HEK293 (cell line): ENCODE results near the gene TANK.
"Not testable (repeated sequence)": the region's sequence is repeated elsewhere in the genome, so short reads cannot be mapped to it uniquely, and the experiment has no call there.

Experiments
- CTCF ChIA-PET: fragments of 350-600 bp; formaldehyde crosslinking; extraction: SDS; loops from one replicate; lab custom pipeline; 2021; ENCODE audit warnings: antibody characterized with exemption; lab: Yijun Ruan, JAX
- POLR2A ChIA-PET: fragments of 300-600 bp; formaldehyde crosslinking; extraction: SDS; loops from one replicate; lab custom pipeline; 2020; ENCODE audit warnings: antibody characterized with exemption, inconsistent platforms; lab: Yijun Ruan, JAX
- H3K27ac ChIP-seq: fragments of 200-500 bp; sonication (Bioruptor generic); 2 replicates; pipeline ENCODE4 v1.5.1; 2014; ENCODE audit warnings: low read depth, low read length, control low read depth, inconsistent platforms; ENCODE audit errors: extremely low read depth
- H3K36me3 ChIP-seq, 2 experiments: fragments of 200-500 bp in 1 of 2; sonication (Bioruptor generic) in 1 of 2; 1 replicate in 1 of 2; 2 replicates in 1 of 2; pipeline ENCODE4 v1.5.1; 2014 to 2017; ENCODE audit warnings: inconsistent platforms in 2 of 2, low read length in 2 of 2; ENCODE audit not compliant: control insufficient read depth in 2 of 2, insufficient read depth in 1 of 2
- H3K4me1 ChIP-seq: fragments of 200-500 bp; sonication (Bioruptor generic); 2 replicates; pipeline ENCODE4 v1.5.1; 2014; ENCODE audit warnings: mild to moderate bottlenecking, low read length, inconsistent platforms; ENCODE audit not compliant: control insufficient read depth, insufficient read depth
- H3K4me3 ChIP-seq: 2 replicates; pipeline ENCODE4 v1.5.1; 2011; ENCODE audit warnings: low read depth, mild to moderate bottlenecking, control low read depth, low read length, moderate library complexity
- H3K9me3 ChIP-seq: fragments of 200-500 bp; sonication (Bioruptor generic); 2 replicates; pipeline ENCODE4 v1.5.1; 2014; ENCODE audit warnings: low read depth, low read length, inconsistent platforms; ENCODE audit not compliant: control insufficient read depth, insufficient read depth
- BCL11A ChIP-seq: fragments of 450-650 bp; formaldehyde crosslinking; IDR thresholded peaks from 2 replicates; pipeline ENCODE4 v1.5.1; 2016; ENCODE audit warnings: low read depth, missing biosample characterization, missing genetic modification characterization
- BCL6B ChIP-seq: fragments of 450-650 bp; formaldehyde crosslinking; IDR thresholded peaks from 2 replicates; pipeline ENCODE4 v1.5.1; 2017; ENCODE audit warnings: missing biosample characterization, missing genetic modification characterization
- KLF7 ChIP-seq: fragments of 450-650 bp; formaldehyde crosslinking; IDR thresholded peaks from 2 replicates; pipeline ENCODE4 v1.5.1; 2016; ENCODE audit warnings: missing biosample characterization, missing genetic modification characterization, borderline replicate concordance
- PBX3 ChIP-seq: sonication (generic); formaldehyde crosslinking; IDR thresholded peaks from 2 replicates; pipeline ENCODE4 v1.8.1; 2022; ENCODE audit warnings: mild to moderate bottlenecking, moderate library complexity, missing genetic modification reagents
- SETDB1 ChIP-seq: IDR thresholded peaks from one replicate; pipeline ENCODE4 v1.6.1; 2017; ENCODE audit warnings: mild to moderate bottlenecking, low read length, moderate library complexity, mixed read lengths; ENCODE audit not compliant: insufficient read length
- SP2 ChIP-seq: fragments of 450-650 bp; formaldehyde crosslinking; IDR thresholded peaks from 2 replicates; pipeline ENCODE4 v1.5.1; 2016; ENCODE audit warnings: missing biosample characterization, missing genetic modification characterization
- ZBTB11 ChIP-seq: fragments of 450-650 bp; formaldehyde crosslinking; conservative IDR thresholded peaks from 2 replicates; pipeline ENCODE4 v1.5.1; 2016; ENCODE audit warnings: low read depth, missing biosample characterization, missing genetic modification characterization
- ZBTB20 ChIP-seq: fragments of 450-650 bp; formaldehyde crosslinking; IDR thresholded peaks from 2 replicates; pipeline ENCODE4 v1.5.1; 2016; ENCODE audit warnings: missing biosample characterization, missing genetic modification characterization
- ZNF132 ChIP-seq: fragments of 450-650 bp; formaldehyde crosslinking; IDR thresholded peaks from 2 replicates; pipeline ENCODE4 v1.5.1; 2017; ENCODE audit warnings: missing biosample characterization, missing genetic modification characterization, borderline replicate concordance
- ZNF157 ChIP-seq: fragments of 450-650 bp; formaldehyde crosslinking; IDR thresholded peaks from 2 replicates; pipeline ENCODE4 v1.5.1; 2016; ENCODE audit warnings: missing biosample characterization, missing genetic modification characterization
- ZNF26 ChIP-seq: fragments of 450-650 bp; formaldehyde crosslinking; IDR thresholded peaks from 2 replicates; pipeline ENCODE4 v1.5.1; 2016; ENCODE audit warnings: missing biosample characterization, missing genetic modification characterization
- ZNF292 ChIP-seq: fragments of 450-650 bp; formaldehyde crosslinking; IDR thresholded peaks from 2 replicates; pipeline ENCODE4 v1.5.1; 2016; ENCODE audit warnings: low read depth, missing biosample characterization, missing genetic modification characterization, borderline replicate concordance
- ZNF341 ChIP-seq: fragments of 450-650 bp; formaldehyde crosslinking; IDR thresholded peaks from 2 replicates; pipeline ENCODE4; 2016; ENCODE audit warnings: low read depth, missing biosample characterization, missing genetic modification characterization
- ZNF366 ChIP-seq: fragments of 450-650 bp; formaldehyde crosslinking; conservative IDR thresholded peaks from 2 replicates; pipeline ENCODE4 v1.5.1; 2016; ENCODE audit warnings: missing biosample characterization, missing genetic modification characterization
- ZNF404 ChIP-seq: fragments of 450-650 bp; formaldehyde crosslinking; IDR thresholded peaks from 2 replicates; pipeline ENCODE4 v1.5.1; 2017; ENCODE audit warnings: missing biosample characterization, missing genetic modification characterization
- ZNF510 ChIP-seq: fragments of 450-650 bp; formaldehyde crosslinking; IDR thresholded peaks from 2 replicates; pipeline ENCODE4 v1.5.1; 2018; ENCODE audit warnings: mild to moderate bottlenecking, missing genetic modification characterization, missing biosample characterization; ENCODE audit not compliant: insufficient replicate concordance
- ZNF555 ChIP-seq: fragments of 450-650 bp; formaldehyde crosslinking; conservative IDR thresholded peaks from 2 replicates; pipeline ENCODE4 v1.5.1; 2017; ENCODE audit warnings: missing biosample characterization, mild to moderate bottlenecking, missing genetic modification characterization, inconsistent platforms
- ZNF561 ChIP-seq: fragments of 450-650 bp; IDR thresholded peaks from 2 replicates; pipeline ENCODE4 v1.5.1; 2018; ENCODE audit warnings: missing biosample characterization, missing genetic modification characterization, borderline replicate concordance
- ZNF610 ChIP-seq: fragments of 450-650 bp; formaldehyde crosslinking; IDR thresholded peaks from 2 replicates; pipeline ENCODE4 v1.5.1; 2016; ENCODE audit warnings: missing biosample characterization, missing genetic modification characterization, borderline replicate concordance
- ZNF639 ChIP-seq: fragments of 450-650 bp; formaldehyde crosslinking; IDR thresholded peaks from 2 replicates; pipeline ENCODE4 v1.5.1; 2016; ENCODE audit warnings: missing biosample characterization, missing genetic modification characterization
- ZNF768 ChIP-seq: fragments of 450-650 bp; formaldehyde crosslinking; IDR thresholded peaks from 2 replicates; pipeline ENCODE4 v1.5.1; 2018; ENCODE audit warnings: missing biosample characterization, mild to moderate bottlenecking, missing genetic modification characterization
- ZNF785 ChIP-seq: fragments of 450-650 bp; formaldehyde crosslinking; IDR thresholded peaks from 2 replicates; pipeline ENCODE4 v1.5.1; 2016; ENCODE audit warnings: missing biosample characterization, missing genetic modification characterization
- ZNF791 ChIP-seq: fragments of 450-650 bp; formaldehyde crosslinking; IDR thresholded peaks from 2 replicates; pipeline ENCODE4 v1.5.1; 2016; ENCODE audit warnings: missing biosample characterization, missing genetic modification characterization

TANK gene

GRCh38 chr2:161243905-161244304 lies 83.7 kb downstream of the TANK start:
- Histone ChIP-seq H3K4me1 (no peaks in the 10 kb centered on the region), H3K36me3 (no peaks in the 10 kb centered on the region), H3K9me3 (no peaks in the 10 kb centered on the region), H3K27ac (no peak overlapping the region; the same call in 1 of the 2 replicates), H3K4me3 (peak overlapping the region; percentile 5; the same call in 1 of the 2 replicates)
- ChIA-PET CTCF (interaction anchor here (0.7 kb wide), 1 partner anchor 1051 kb away, joined by 3 read pairs; no protein-coding TSS in a partner anchor), POLR2A (no interaction called here)
- TF ChIP-seq BCL11A (tag by site-specific recombination) = no peak
- no peak for TF ChIP-seq ZNF561 (tag by site-specific recombination)
- no peak for TF ChIP-seq ZNF768
- no peak for TF ChIP-seq ZNF157 (tag by site-specific recombination)
- no peak for TF ChIP-seq KLF7 (tag by site-specific recombination)
- no peak for TF ChIP-seq SP2 (tag by site-specific recombination)
- no peak for TF ChIP-seq ZNF26 (tag by site-specific recombination)
- no peak for TF ChIP-seq SETDB1
- TF ChIP-seq ZNF132 (tag by site-specific recombination) = no peak
- TF ChIP-seq ZNF610 (tag by site-specific recombination) = no peak
- TF ChIP-seq PBX3 (CRISPR knock-in tag) = no peak
- no peak for TF ChIP-seq ZNF510 (tag by site-specific recombination)
- TF ChIP-seq ZNF404 (tag by site-specific recombination) = no peak
- TF ChIP-seq ZNF785 (tag by site-specific recombination) = no peak
- no peak for TF ChIP-seq ZNF555 (tag by site-specific recombination)
- no peak for TF ChIP-seq ZNF791 (tag by site-specific recombination)
- TF ChIP-seq ZNF292 (tag by site-specific recombination) = no peak
- no peak for TF ChIP-seq ZNF639 (tag by site-specific recombination)
- no peak for TF ChIP-seq BCL6B (tag by site-specific recombination)

- peak overlapping the region; percentile 36 for H3K4me3 ChIP-seq
- TF ChIP-seq ZNF341 (tag by site-specific recombination) (0 out of 2 replicates have a peak, but pooled peaks have one; percentile 8), ZBTB20 (tag by site-specific recombination) (0 out of 2 replicates have a peak, but pooled peaks have one; percentile 19), SP2 (tag by site-specific recombination) (peak; percentile 44), ZNF366 (tag by site-specific recombination) (0 out of 2 replicates have a peak, but pooled peaks have one; percentile 32), ZBTB11 (peak; percentile 73)
- H3K36me3 ChIP-seq, CTCF ChIA-PET, H3K27ac ChIP-seq, H3K4me1 ChIP-seq, POLR2A ChIA-PET, H3K9me3 ChIP-seq: not testable (repeated sequence)
Measured at GRCh38 chr2:161244387-161245260, 84.4 kb downstream of the TANK start.
